ENCODE measurements around the gene PDE1A. TPM values are rescaled to one million over a fixed set of nuclear protein-coding genes. Genes with fewer than 3 reads are reported as not detected.
A peak's percentile ranks its signal among the peaks of the same experiment; 100 is the strongest.

PDE1A gene
- polyA plus RNA-seq, 1 of the 3 experiments (the other 2 are of a cell fraction) = 0.08 TPM

DNA sequence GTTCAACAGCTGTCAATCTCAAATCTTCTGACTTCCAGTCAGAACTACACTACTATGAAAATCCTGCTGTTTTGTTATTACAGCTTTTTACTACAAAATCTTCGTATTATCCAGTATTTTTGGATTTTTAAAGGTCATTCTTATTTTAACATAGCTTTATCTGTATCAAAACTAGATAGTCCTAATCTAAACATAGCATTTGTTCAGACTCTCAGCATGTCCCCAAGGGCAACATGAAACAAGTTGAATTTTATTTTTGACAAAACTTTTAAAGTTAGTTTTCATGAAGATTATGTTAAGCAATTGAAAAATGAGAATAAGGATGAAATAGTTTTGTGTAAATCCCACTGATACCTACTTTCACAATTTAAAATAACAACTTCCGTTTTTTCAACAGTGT, 48.1 kb downstream of the PDE1A start:
- 70% methylated on average over 2 of the region's 2 CpGs for WGBS (ENCODE audit: low lambda C conversion rate)
- no peak overlapping the region for H3K4me3 ChIP-seq (ENCODE audit: low read depth in 2 of 2, low read length in 1 of 2)
- POLR2A ChIA-PET = no interaction called here
- no peak for TF ChIP-seq ELF1 (IDR thresholded peaks at IDR 0.05)
- TF ChIP-seq, protein P1, sequence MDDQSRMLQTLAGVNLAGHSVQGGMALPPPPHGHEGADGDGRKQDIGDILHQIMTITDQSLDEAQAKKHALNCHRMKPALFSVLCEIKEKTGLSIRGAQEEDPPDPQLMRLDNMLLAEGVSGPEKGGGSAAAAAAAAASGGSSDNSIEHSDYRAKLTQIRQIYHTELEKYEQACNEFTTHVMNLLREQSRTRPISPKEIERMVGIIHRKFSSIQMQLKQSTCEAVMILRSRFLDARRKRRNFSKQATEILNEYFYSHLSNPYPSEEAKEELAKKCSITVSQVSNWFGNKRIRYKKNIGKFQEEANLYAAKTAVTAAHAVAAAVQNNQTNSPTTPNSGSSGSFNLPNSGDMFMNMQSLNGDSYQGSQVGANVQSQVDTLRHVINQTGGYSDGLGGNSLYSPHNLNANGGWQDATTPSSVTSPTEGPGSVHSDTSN (IDR thresholded peaks at IDR 0.05) = no peak
- no peak for TF ChIP-seq FOSL2 (IDR thresholded peaks at IDR 0.05; ENCODE audit: borderline replicate concordance, low read depth)
- TF ChIP-seq NRF1 (IDR thresholded peaks at IDR 0.05; ENCODE audit: low read depth, low read length) = no peak
- no peaks in the 10 kb centered on the region; a peak in 1 of 4 replicates for H3K4me1 ChIP-seq (ENCODE audit: control insufficient read depth in 1 of 2, insufficient read depth in 2 of 2, low read depth in 1 of 2, low read length in 1 of 2)
- no peaks in the 10 kb centered on the region for H3K27me3 ChIP-seq (ENCODE audit: insufficient read depth)
- peaks cover 0 to under 1% of the 10 kb centered on the region in 2 experiments for H3K36me3 ChIP-seq (replicated peaks in 1 of 2; ENCODE audit: control insufficient read depth in 1 of 2, insufficient read depth in 2 of 2, low read length in 1 of 2)
- CTCF ChIA-PET = interaction anchor here (2.3 kb wide), 1 partner anchor 270 kb away, joined by 7 read pairs; no protein-coding TSS in a partner anchor
- H3K4me2 ChIP-seq = no peak overlapping the region
- H3K9me3 ChIP-seq = no peaks in the 10 kb centered on the region
- H4K20me1 ChIP-seq (ENCODE audit: insufficient read depth) = no peaks in the 10 kb centered on the region
- H3K9me2 ChIP-seq = no peaks in the 10 kb centered on the region
- H3K9ac ChIP-seq = no peak overlapping the region
- no peaks in the 10 kb centered on the region for H3K79me2 ChIP-seq (ENCODE audit: insufficient read depth)
- no peak for DNase-seq
- H2AFZ ChIP-seq (ENCODE audit: low read depth) = no peak overlapping the region
- peak overlapping the region in 1 of 2 experiments; percentile 61; a peak in 2 of 4 replicates for H3K27ac ChIP-seq (ENCODE audit: low read depth in 2 of 2, low read length in 1 of 2)
- no peaks in the 10 kb centered on the region for H3F3A ChIP-seq (replicated peaks; ENCODE audit: insufficient read depth)

DNA sequence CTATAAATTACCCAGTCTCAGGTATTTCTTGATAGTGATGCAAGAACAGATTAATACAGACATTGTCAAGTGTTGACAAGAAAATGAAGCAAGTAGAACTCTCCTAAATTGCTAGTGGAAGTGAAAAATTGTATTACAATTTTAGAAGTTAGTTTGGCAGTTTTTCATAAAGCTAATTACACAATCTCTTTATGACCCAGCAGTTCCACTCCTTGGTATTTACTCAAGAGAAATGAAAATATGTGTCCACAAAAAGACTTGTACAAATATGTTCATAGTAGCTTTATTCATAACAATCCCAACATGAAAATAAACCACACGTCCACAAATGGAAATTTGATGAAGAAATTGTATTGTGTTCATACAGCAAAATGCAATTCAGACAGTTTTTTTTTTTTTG, 49.4 kb downstream of the PDE1A start:
- no peaks in the 10 kb centered on the region for H3K9me2 ChIP-seq
- no peak overlapping the region for H3K4me3 ChIP-seq (ENCODE audit: low read depth in 2 of 2, low read length in 1 of 2)
- peaks cover 2 to 5% of the 10 kb centered on the region in 2 experiments; a peak in 3 of 4 replicates for H3K4me1 ChIP-seq (ENCODE audit: control insufficient read depth in 1 of 2, insufficient read depth in 2 of 2, low read depth in 1 of 2, low read length in 1 of 2)
- H3K9me3 ChIP-seq = no peaks in the 10 kb centered on the region
- H2AFZ ChIP-seq (ENCODE audit: low read depth) = no peak overlapping the region
- H3K79me2 ChIP-seq (ENCODE audit: insufficient read depth) = no peaks in the 10 kb centered on the region
- TF ChIP-seq EZH2phosphoT487 (IDR thresholded peaks at IDR 0.05; ENCODE audit: borderline replicate concordance, low read depth) = no peak
- no peak for TF ChIP-seq CHD2 (IDR thresholded peaks at IDR 0.05; ENCODE audit: low read length, partially characterized antibody)
- TF ChIP-seq, protein P2, sequence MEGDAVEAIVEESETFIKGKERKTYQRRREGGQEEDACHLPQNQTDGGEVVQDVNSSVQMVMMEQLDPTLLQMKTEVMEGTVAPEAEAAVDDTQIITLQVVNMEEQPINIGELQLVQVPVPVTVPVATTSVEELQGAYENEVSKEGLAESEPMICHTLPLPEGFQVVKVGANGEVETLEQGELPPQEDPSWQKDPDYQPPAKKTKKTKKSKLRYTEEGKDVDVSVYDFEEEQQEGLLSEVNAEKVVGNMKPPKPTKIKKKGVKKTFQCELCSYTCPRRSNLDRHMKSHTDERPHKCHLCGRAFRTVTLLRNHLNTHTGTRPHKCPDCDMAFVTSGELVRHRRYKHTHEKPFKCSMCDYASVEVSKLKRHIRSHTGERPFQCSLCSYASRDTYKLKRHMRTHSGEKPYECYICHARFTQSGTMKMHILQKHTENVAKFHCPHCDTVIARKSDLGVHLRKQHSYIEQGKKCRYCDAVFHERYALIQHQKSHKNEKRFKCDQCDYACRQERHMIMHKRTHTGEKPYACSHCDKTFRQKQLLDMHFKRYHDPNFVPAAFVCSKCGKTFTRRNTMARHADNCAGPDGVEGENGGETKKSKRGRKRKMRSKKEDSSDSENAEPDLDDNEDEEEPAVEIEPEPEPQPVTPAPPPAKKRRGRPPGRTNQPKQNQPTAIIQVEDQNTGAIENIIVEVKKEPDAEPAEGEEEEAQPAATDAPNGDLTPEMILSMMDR (IDR thresholded peaks at IDR 0.05) = no peak
- no peak for TF ChIP-seq POLR2AphosphoS5 (IDR thresholded peaks at IDR 0.05; ENCODE audit: low read depth, low read length)
- no peak for TF ChIP-seq YY1 (IDR thresholded peaks at IDR 0.05; ENCODE audit: low read depth)
- TF ChIP-seq, protein P3, sequence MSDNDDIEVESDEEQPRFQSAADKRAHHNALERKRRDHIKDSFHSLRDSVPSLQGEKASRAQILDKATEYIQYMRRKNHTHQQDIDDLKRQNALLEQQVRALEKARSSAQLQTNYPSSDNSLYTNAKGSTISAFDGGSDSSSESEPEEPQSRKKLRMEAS (IDR thresholded peaks at IDR 0.05; ENCODE audit: low read depth) = no peak
- WGBS (ENCODE audit: low lambda C conversion rate) = 96% methylated on average over 1 of the region's 1 CpG
- no peak overlapping the region for H3K4me2 ChIP-seq
- no peak for DNase-seq
- ChIA-PET CTCF (interaction anchor here (0.6 kb wide), 1 partner anchor 271 kb away, joined by 3 read pairs; no protein-coding TSS in a partner anchor), POLR2A (no interaction called here)
- peaks cover 10% of the 10 kb centered on the region for H3F3A ChIP-seq (replicated peaks; ENCODE audit: insufficient read depth)
- no peak overlapping the region for H3K9ac ChIP-seq
- no peak overlapping the region for H3K27ac ChIP-seq (ENCODE audit: low read depth in 2 of 2, low read length in 1 of 2)
- no peaks in the 10 kb centered on the region for H3K36me3 ChIP-seq (replicated peaks in 1 of 2; ENCODE audit: control insufficient read depth in 1 of 2, insufficient read depth in 2 of 2, low read length in 1 of 2)
- no peaks in the 10 kb centered on the region for H3K27me3 ChIP-seq (ENCODE audit: insufficient read depth)
- no peaks in the 10 kb centered on the region for H4K20me1 ChIP-seq (ENCODE audit: insufficient read depth)

All from SK-N-SH (cell line).